Vagina (tissue), 2 donors: ENCODE data around the gene SUMO2.
"Not testable (repeated sequence)": the region's sequence is repeated elsewhere in the genome, so short reads cannot be mapped to it uniquely, and the experiment has no call there.

Experiments
- POLR2AphosphoS5 ChIP-seq, 2 donors: sonication (generic); formaldehyde crosslinking; IDR thresholded peaks; one replicate each; pipeline ENCODE4 v1.9.0; 2017; ENCODE audit warnings: antibody characterized with exemption in 2 of 2, mild to moderate bottlenecking in 2 of 2, low read depth in 1 of 2; ENCODE audit not compliant: insufficient read depth in 1 of 2
- TF ChIP-seq, protein P1 (sequence below), 3 experiments: fragments of 450-650 bp in 2 of 3; fragments of 200-600 bp in 1 of 3; sonication (generic) in 1 of 3; IDR thresholded peaks; one replicate each; pipeline ENCODE4 v1.5.1; 2017 to 2019; ENCODE audit warnings: antibody characterized with exemption in 3 of 3, mild to moderate bottlenecking in 2 of 3, moderate library complexity in 2 of 3

DNA sequence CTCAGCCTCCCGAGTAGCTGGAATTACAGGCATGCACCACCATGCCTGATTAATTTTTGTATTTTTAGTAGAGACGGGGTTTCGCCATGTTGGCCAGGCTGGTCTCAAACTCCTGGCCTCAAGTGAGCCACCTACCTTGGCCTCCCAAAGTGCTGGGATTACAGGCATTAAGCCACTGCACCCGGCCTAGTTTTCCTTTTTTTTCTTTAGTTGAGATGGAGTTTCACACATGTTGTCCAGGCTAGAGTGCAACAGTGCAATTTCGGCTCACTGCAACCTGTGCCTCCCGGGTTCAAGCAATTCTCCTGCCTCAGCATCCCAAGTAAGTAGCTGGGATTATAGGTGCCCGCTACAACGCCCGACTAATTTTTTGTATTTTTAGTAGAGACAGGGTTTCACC, 45.0 kb downstream of the SUMO2 start:
- TF ChIP-seq, protein P1, sequence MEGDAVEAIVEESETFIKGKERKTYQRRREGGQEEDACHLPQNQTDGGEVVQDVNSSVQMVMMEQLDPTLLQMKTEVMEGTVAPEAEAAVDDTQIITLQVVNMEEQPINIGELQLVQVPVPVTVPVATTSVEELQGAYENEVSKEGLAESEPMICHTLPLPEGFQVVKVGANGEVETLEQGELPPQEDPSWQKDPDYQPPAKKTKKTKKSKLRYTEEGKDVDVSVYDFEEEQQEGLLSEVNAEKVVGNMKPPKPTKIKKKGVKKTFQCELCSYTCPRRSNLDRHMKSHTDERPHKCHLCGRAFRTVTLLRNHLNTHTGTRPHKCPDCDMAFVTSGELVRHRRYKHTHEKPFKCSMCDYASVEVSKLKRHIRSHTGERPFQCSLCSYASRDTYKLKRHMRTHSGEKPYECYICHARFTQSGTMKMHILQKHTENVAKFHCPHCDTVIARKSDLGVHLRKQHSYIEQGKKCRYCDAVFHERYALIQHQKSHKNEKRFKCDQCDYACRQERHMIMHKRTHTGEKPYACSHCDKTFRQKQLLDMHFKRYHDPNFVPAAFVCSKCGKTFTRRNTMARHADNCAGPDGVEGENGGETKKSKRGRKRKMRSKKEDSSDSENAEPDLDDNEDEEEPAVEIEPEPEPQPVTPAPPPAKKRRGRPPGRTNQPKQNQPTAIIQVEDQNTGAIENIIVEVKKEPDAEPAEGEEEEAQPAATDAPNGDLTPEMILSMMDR (IDR thresholded peaks at IDR 0.05), result not testable (repeated sequence)
- not testable (repeated sequence) for TF ChIP-seq POLR2AphosphoS5 (IDR thresholded peaks at IDR 0.05; ENCODE audit: insufficient read depth in 1 of 2, low read depth in 1 of 2)
